ENCODE measurements around the gene SPAG6.

- TF ChIP-seq, protein P1, sequence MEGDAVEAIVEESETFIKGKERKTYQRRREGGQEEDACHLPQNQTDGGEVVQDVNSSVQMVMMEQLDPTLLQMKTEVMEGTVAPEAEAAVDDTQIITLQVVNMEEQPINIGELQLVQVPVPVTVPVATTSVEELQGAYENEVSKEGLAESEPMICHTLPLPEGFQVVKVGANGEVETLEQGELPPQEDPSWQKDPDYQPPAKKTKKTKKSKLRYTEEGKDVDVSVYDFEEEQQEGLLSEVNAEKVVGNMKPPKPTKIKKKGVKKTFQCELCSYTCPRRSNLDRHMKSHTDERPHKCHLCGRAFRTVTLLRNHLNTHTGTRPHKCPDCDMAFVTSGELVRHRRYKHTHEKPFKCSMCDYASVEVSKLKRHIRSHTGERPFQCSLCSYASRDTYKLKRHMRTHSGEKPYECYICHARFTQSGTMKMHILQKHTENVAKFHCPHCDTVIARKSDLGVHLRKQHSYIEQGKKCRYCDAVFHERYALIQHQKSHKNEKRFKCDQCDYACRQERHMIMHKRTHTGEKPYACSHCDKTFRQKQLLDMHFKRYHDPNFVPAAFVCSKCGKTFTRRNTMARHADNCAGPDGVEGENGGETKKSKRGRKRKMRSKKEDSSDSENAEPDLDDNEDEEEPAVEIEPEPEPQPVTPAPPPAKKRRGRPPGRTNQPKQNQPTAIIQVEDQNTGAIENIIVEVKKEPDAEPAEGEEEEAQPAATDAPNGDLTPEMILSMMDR (IDR thresholded peaks at IDR 0.05; ENCODE audit: insufficient read depth, low read length, poor library complexity, severe bottlenecking), result no peak
- TF ChIP-seq EZH2phosphoT487 (conservative IDR thresholded peaks at IDR 0.05; ENCODE audit: low read length), result no peak
These were observed 25.2 kb upstream of the SPAG6 start for GRCh38 chr10:22319980-22320558.

Data from SU-DHL-6 (cell line).